ENCODE results near the gene SAP25. TPM values are rescaled to one million over a fixed set of nuclear protein-coding genes. Genes with fewer than 3 reads are reported as not detected.

The SAP25 gene
- total and polyA plus RNA-seq, 2 donors (not counting 1 experiment from before 2014, with no cell fraction given), result 51.7 to 71.9 TPM

- no peak overlapping the region for H3K9ac ChIP-seq (ENCODE audit: low read length)
These were observed 6.5 kb downstream of the SAP25 start for GRCh38 chr7:100567031-100567730.

More at GRCh38 chr7:100567031-100567730, 6.5 kb downstream of the SAP25 start:
- Histone ChIP-seq H3K27ac (ENCODE audit: low read length in 2 of 2) (no peak overlapping the region), H2AFZ (ENCODE audit: insufficient read depth, low read depth, low read length, poor library complexity, severe bottlenecking) (peak overlapping the region; percentile 15), H3K27me3 (replicated peaks in 1 of 4; ENCODE audit: control extremely low read depth in 1 of 4, control insufficient read depth in 3 of 4, insufficient read depth in 4 of 4, low read length in 3 of 4) (no peaks in the 10 kb centered on the region), H3K4me1 (ENCODE audit: control insufficient read depth in 2 of 2, insufficient read depth in 2 of 2, low read length in 2 of 2) (peaks cover 39 to 53% of the 10 kb centered on the region in 2 donors), H3K4me3 (ENCODE audit: control extremely low read depth in 1 of 5, extremely low read depth in 1 of 5, insufficient read depth in 1 of 5, low read depth in 2 of 5, low read length in 4 of 5) (no peak overlapping the region), H4K20me1 (ENCODE audit: control insufficient read depth, insufficient read depth, low read length, poor library complexity, severe bottlenecking) (peaks cover 7% of the 10 kb centered on the region), H3K9me3 (ENCODE audit: control extremely low read depth in 1 of 3, control insufficient read depth in 2 of 3, insufficient read depth in 1 of 3, low read length in 2 of 3) (no peaks in the 10 kb centered on the region), H3K79me2 (ENCODE audit: control insufficient read depth, insufficient read depth, low read length) (no peaks in the 10 kb centered on the region), H3K36me3 (replicated peaks in 1 of 2; ENCODE audit: control extremely low read depth in 1 of 2, control insufficient read depth in 1 of 2, extremely low read depth in 1 of 2, insufficient read depth in 2 of 2, low read length in 1 of 2) (peaks cover 0 to 4% of the 10 kb centered on the region in 2 experiments), H3K4me2 (replicated peaks; ENCODE audit: low read depth, low read length, poor library complexity, severe bottlenecking) (peak overlapping the region; percentile 44)
- H3K27me3 Mint-ChIP-seq, result no peaks in the 10 kb centered on the region
- peak overlapping the region; percentile 13 for H3K4me3 Mint-ChIP-seq
- DNase-seq, result no peak
- H3K4me1 Mint-ChIP-seq, result peaks cover 43% of the 10 kb centered on the region
- peak overlapping the region; percentile 78 for H3K27ac Mint-ChIP-seq
- TF ChIP-seq CTCF (IDR thresholded peaks at IDR 0.05) (no peak), EZH2 (IDR thresholded peaks at IDR 0.05; ENCODE audit: borderline replicate concordance, insufficient read depth, low read depth, low read length, poor library complexity, severe bottlenecking) (no peak)
- intact Hi-C loops (cut with micrococcal nuclease), result no loop called here
- 88% methylated on average over 10 of the region's 12 CpGs for WGBS (ENCODE audit: insufficient coverage)
- ATAC-seq (ENCODE audit: low read depth), result no peak
- CTCF ChIA-PET, result interaction anchor here (0.6 to 9.8 kb wide), 9 partner anchors 8 to 285 kb away, joined by 3 to 226 read pairs (median 5); partner anchors contain the start of genes FBXO24, LRCH4 and SLC12A9
- H3K9me3 Mint-ChIP-seq (ENCODE audit: insufficient read depth), result no peaks in the 10 kb centered on the region
- POLR2A ChIA-PET, result interaction anchor here (1.6 kb wide), 1 partner anchor 17 kb away, joined by 3 read pairs; no protein-coding TSS in a partner anchor
